ENCODE measurements around the gene DNAJC4.

Gene DNAJC4

DNA sequence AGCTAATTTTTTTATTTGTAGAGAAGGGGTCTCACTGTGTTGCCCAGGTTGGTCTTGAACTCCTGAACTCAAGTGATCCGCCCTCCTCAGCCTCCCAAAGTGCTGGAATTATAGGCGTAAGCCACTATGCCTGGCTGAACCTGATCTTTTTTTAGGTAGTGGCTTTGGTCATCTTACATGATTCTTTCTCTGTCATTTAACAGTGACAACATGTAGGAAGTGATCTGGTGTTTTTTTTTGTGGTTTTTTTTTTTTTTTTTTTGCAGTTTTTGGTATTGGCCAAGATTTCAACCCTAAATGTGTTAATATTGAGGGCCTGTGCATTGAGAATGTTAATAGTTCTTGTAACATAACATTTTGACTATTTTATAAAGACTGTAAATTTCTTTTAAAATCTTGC is 31.8 kb upstream of the DNAJC4 start:
- Histone ChIP-seq H3K9me3 (ENCODE audit: control insufficient read depth, insufficient read depth, low read depth, low read length) (no peaks in the 10 kb centered on the region), H3K36me3 (ENCODE audit: control insufficient read depth, insufficient read depth, low read length) (peaks cover 97% of the 10 kb centered on the region), H3K27me3 (ENCODE audit: control insufficient read depth, insufficient read depth, low read length) (no peaks in the 10 kb centered on the region), H3K4me1 (ENCODE audit: control insufficient read depth, insufficient read depth, low read length) (no peaks in the 10 kb centered on the region), H3K27ac (ENCODE audit: low read depth, low read length) (no peak overlapping the region), H3K9ac (ENCODE audit: low read length) (no peak overlapping the region), H3K4me3 (ENCODE audit: low read depth, low read length) (no peak overlapping the region)

DNA sequence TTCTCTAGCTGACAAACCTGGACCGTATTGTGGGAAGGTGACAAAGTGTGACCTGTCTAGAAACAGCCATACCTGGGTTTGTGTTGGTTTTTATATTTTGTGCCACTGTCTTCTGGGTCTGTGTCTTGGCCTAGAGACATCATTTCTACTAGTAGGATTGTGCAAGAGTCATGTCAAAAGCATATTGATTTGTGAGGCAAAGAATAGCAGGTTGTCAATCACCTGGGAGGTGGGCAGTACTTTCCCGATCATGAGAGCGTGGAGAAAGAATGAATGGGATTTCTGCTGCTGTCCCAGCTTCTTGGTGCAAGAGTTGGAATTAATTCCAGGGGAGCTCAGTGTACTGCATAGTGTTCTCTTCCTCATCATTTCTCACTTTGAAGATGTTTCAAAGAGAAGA is 28.8 kb upstream of the DNAJC4 start:
- Histone ChIP-seq H3K36me3 (ENCODE audit: control insufficient read depth, insufficient read depth, low read length) (peaks cover 94% of the 10 kb centered on the region), H3K27me3 (ENCODE audit: control insufficient read depth, insufficient read depth, low read length) (no peaks in the 10 kb centered on the region), H3K4me1 (ENCODE audit: control insufficient read depth, insufficient read depth, low read length) (no peaks in the 10 kb centered on the region; the same call in 1 of the 2 replicates), H3K4me3 (ENCODE audit: low read depth, low read length) (no peak overlapping the region), H3K9me3 (ENCODE audit: control insufficient read depth, insufficient read depth, low read depth, low read length) (no peaks in the 10 kb centered on the region), H3K9ac (ENCODE audit: low read length) (no peak overlapping the region), H3K27ac (ENCODE audit: low read depth, low read length) (no peak overlapping the region)

DNA sequence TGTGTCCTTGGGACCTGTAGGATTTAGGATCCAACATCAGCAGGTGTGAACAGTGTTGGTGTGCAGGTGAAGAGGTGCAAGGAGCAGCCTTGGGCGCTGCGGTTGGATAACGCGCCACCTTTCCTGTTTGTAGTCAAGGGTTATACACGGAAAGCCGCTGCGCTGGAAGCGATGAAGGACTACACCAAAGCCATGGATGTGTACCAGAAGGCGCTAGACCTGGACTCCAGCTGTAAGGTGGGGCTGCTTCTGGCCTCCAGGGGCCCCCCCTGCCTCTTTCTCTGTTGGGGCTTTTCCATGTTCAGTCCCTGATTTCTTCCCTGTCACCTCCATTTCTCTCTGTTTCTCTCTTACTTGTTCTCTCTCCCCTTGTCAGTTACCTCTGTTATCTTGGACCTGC is 27.4 kb upstream of the DNAJC4 start:
- Histone ChIP-seq H3K4me3 (ENCODE audit: low read depth, low read length) (no peak overlapping the region), H3K9me3 (ENCODE audit: control insufficient read depth, insufficient read depth, low read depth, low read length) (no peaks in the 10 kb centered on the region), H3K36me3 (ENCODE audit: control insufficient read depth, insufficient read depth, low read length) (peaks cover 94% of the 10 kb centered on the region), H3K9ac (ENCODE audit: low read length) (no peak overlapping the region), H3K4me1 (ENCODE audit: control insufficient read depth, insufficient read depth, low read length) (peaks cover 8% of the 10 kb centered on the region; the same call in 1 of the 2 replicates), H3K27ac (ENCODE audit: low read depth, low read length) (no peak overlapping the region), H3K27me3 (ENCODE audit: control insufficient read depth, insufficient read depth, low read length) (no peaks in the 10 kb centered on the region)

DNA sequence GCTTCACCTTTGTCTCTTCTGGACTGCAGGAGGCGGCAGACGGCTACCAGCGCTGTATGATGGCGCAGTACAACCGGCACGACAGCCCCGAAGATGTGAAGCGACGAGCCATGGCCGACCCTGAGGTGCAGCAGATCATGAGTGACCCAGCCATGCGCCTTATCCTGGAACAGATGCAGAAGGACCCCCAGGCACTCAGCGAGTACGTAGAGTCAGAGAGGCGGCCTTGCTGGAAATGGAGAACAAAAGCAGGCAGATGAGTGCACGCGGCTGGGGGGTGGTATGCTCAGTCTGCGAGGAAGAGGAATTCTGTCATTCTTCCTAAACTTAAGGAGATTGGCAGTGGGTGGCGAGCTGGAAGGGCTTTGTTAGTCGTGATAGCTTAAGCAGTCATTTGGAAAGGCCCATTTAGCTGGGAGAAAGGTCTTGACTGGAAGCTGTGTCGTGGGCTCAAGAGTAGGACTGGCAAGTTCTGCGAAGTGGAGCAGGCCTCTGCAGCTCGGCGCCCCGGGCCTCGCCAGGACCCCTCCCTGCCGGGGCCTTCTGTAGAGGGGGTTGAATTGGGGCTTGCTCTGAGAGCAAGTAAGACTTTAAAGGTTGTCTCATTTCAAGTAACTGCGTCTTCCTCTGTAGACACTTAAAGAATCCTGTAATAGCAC is 26.8 kb upstream of the DNAJC4 start:
- peaks cover 8% of the 10 kb centered on the region; the same call in 1 of the 2 replicates for H3K4me1 ChIP-seq (ENCODE audit: control insufficient read depth, insufficient read depth, low read length)
- H3K27ac ChIP-seq (ENCODE audit: low read depth, low read length) = no peak overlapping the region
- H3K9me3 ChIP-seq (ENCODE audit: control insufficient read depth, insufficient read depth, low read depth, low read length) = no peaks in the 10 kb centered on the region
- no peak overlapping the region for H3K4me3 ChIP-seq (ENCODE audit: low read depth, low read length)
- no peak overlapping the region for H3K9ac ChIP-seq (ENCODE audit: low read length)
- peaks cover 94% of the 10 kb centered on the region for H3K36me3 ChIP-seq (ENCODE audit: control insufficient read depth, insufficient read depth, low read length)
- H3K27me3 ChIP-seq (ENCODE audit: control insufficient read depth, insufficient read depth, low read length) = no peaks in the 10 kb centered on the region

DNA sequence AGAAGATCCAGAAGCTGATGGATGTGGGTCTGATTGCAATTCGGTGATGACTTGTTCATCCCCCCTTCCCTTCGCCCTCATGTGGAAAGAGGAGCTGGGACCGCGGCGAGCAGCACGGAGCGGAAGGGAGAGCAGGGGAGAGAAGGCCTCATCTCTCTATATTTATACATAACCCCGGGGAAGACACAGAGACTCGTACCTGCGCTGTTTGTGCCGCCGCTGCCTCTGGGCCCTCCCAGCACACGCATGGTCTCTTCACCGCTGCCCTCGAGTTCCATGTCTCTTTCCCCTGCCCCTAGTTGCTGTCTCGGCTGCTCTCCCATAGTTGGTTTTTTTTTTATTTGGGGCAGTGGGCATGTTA is 26.3 kb upstream of the DNAJC4 start:
- Histone ChIP-seq H3K36me3 (ENCODE audit: control insufficient read depth, insufficient read depth, low read length) (peaks cover 90% of the 10 kb centered on the region), H3K9me3 (ENCODE audit: control insufficient read depth, insufficient read depth, low read depth, low read length) (no peaks in the 10 kb centered on the region), H3K4me1 (ENCODE audit: control insufficient read depth, insufficient read depth, low read length) (peaks cover 8% of the 10 kb centered on the region; the same call in 1 of the 2 replicates), H3K27me3 (ENCODE audit: control insufficient read depth, insufficient read depth, low read length) (no peaks in the 10 kb centered on the region), H3K9ac (ENCODE audit: low read length) (no peak overlapping the region), H3K4me3 (ENCODE audit: low read depth, low read length) (no peak overlapping the region), H3K27ac (ENCODE audit: low read depth, low read length) (no peak overlapping the region)

DNA sequence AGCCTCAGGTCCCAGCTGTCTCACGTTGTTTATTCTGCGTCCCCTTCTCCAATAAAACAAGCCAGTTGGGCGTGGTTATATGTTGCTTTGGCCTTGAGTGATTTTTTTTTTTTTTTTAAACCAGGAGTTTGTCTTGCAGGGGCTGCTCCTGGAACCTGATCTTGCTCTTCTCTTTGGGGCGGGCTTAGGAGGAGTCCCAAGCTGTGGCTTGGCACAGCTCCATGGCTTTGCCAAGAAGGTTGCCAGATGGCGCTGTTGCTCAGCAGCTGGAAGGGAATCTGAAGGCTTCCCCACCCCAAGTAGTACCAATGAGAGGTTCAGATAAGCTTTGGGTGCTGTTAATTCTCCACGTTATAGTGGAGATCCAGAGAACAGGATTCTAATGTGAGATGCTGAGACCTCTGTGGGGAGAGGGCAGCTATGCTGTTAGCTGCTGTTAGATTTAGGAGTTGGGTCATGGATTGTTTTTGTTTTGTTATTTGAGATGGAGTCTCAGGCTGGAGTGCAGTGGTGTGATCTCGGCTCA is 25.8 kb upstream of the DNAJC4 start:
- peaks cover 88% of the 10 kb centered on the region for H3K36me3 ChIP-seq (ENCODE audit: control insufficient read depth, insufficient read depth, low read length)
- H3K9ac ChIP-seq (ENCODE audit: low read length) = no peak overlapping the region
- H3K27ac ChIP-seq (ENCODE audit: low read depth, low read length) = no peak overlapping the region

DNA sequence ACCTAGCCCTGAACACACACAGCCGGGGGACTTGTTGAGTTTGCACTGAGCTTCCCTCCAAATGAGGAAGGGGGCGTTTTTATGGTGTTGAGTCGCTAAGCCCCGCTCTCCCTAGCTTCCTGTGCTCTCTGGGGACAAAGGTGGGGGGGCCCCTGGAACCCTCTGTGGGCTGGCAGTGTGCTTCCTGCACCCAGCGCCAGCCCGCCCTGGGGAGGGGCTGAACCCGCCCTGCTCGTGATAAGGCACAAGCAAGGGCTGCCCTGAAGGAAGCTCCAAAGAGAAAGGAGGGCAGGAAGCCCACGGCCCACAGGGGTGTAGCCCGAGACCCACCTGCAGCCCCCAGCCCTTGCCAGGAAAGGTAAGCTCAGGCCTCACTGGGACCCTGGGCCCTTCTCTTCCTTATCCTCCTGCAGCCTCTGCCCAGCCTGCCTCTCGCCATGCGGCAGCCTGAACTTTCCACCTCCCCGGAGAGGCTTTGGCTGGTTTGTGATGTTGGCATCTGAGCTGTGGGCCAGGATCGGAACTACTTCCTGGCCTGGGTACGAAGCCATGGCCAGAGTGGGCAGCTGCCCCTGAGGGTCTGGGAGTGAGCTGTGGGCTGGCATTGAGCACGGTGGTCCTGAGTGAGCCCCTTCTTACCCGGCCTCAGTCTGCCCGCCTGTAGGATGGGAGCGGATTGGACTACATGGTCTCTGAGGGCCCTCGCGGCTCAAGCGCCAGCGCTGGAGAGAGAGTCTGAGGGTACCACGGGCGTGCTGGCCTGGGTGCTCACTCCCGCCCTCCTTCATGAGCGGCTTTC is 23.7 kb upstream of the DNAJC4 start, which contains the start of gene FERMT3:
FERMT3 (plus strand) TSS at position 265 of the 799 bp plus-strand sequence. CDS start 644 bp downstream, outside the sequence.
- H3K27ac ChIP-seq (ENCODE audit: low read depth, low read length) = no peak within 1 kb of the TSS; the same call in none of the 2 replicates
- H3K27me3 ChIP-seq (ENCODE audit: control insufficient read depth, insufficient read depth, low read length) = no peaks in the 10 kb centered on the region
- peaks cover 8% of the 10 kb centered on the region; the same call in 1 of the 2 replicates for H3K4me1 ChIP-seq (ENCODE audit: control insufficient read depth, insufficient read depth, low read length)
- H3K36me3 ChIP-seq (ENCODE audit: control insufficient read depth, insufficient read depth, low read length) = peaks cover 78% of the 10 kb centered on the region
- H3K4me3 ChIP-seq (ENCODE audit: low read depth, low read length) = no peak within 1 kb of the TSS
- peak within 1 kb of the TSS; percentile 46 for H3K9ac ChIP-seq (ENCODE audit: low read length)
- H3K9me3 ChIP-seq (ENCODE audit: control insufficient read depth, insufficient read depth, low read depth, low read length) = no peaks in the 10 kb centered on the region

More for the DNA sequence above, 25.8 kb upstream of the DNAJC4 start:
- Histone ChIP-seq H3K27me3 (ENCODE audit: control insufficient read depth, insufficient read depth, low read length) (no peaks in the 10 kb centered on the region), H3K4me3 (ENCODE audit: low read depth, low read length) (no peak overlapping the region), H3K4me1 (ENCODE audit: control insufficient read depth, insufficient read depth, low read length) (peaks cover 8% of the 10 kb centered on the region; the same call in 1 of the 2 replicates), H3K9me3 (ENCODE audit: control insufficient read depth, insufficient read depth, low read depth, low read length) (no peaks in the 10 kb centered on the region)

DNA sequence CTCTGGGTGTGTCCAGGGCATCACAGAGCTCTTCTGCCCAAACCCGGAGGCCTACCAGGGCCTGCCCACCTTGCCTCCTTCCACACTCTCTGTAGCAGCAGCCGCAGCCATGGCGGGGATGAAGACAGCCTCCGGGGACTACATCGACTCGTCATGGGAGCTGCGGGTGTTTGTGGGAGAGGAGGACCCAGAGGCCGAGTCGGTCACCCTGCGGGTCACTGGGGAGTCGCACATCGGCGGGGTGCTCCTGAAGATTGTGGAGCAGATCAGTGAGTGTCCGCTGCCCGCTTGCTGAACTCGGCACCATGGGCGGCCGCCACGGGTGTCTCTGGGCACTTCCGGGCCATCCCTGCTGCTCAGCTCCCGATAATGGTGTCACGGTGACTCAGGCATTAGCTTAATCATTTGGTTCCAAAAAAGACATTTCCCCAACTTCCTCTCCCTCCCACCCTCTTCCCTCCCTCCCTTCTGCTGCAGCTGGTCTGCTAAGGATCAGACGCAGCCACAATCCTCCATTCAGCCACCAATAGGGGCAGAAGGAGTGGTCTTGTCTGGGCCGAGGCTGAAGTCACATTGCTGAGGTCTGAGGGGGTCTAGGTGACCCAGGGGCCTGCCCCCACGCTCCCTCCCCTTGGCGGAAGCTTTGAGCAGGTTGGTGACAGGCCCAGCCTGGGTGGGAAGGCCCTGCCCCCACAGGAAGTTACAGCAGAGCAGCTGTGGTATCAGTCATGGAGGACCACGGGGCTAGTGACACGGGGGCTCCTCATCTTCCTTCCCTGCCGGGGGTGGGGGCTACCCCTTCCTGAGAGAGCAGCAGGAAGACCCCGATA is 22.9 kb upstream of the DNAJC4 start:
- Histone ChIP-seq H3K27ac (ENCODE audit: low read depth, low read length) (no peak overlapping the region; the same call in 1 of the 2 replicates), H3K9ac (ENCODE audit: low read length) (peak overlapping the region; percentile 46), H3K36me3 (ENCODE audit: control insufficient read depth, insufficient read depth, low read length) (peaks cover 79% of the 10 kb centered on the region), H3K27me3 (ENCODE audit: control insufficient read depth, insufficient read depth, low read length) (no peaks in the 10 kb centered on the region), H3K4me1 (ENCODE audit: control insufficient read depth, insufficient read depth, low read length) (peaks cover 8% of the 10 kb centered on the region; the same call in 1 of the 2 replicates), H3K9me3 (ENCODE audit: control insufficient read depth, insufficient read depth, low read depth, low read length) (no peaks in the 10 kb centered on the region), H3K4me3 (ENCODE audit: low read depth, low read length) (no peak overlapping the region)

DNA sequence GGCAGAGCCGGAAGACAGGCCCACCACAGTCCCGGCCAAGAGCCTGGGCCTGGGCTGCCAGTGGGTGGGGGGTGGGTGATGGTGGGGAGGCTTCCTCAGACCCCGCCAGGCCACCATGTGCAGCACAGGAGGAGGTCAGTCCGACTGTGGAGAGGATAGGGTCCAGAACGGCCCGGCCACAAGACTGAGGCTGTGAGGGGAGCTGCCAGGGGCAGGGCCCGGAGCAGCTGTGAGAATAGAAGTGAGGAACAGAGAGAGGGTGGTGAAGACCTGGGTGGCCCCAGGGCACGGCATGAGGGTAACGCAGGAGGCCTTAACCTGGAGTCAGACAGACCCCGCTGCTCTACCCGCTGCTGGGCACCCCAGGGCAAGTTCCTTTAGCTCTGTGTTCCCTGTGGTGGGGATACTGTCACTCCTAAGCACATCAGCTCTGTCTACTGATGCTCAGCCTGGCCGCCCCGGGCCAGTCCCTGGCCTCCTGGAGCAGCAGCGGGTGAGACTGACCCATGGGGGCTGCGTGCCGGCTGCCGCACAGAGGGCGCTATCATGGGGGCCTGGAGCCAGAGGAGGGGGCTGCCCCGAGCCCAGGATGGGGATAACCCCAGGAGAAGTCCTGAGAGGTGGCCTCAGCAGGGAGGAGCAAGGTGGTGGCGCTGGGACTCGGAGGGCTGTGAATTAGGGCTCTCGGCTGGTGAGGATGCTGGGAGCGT is 22.1 kb upstream of the DNAJC4 start:
- no peaks in the 10 kb centered on the region for H3K9me3 ChIP-seq (ENCODE audit: control insufficient read depth, insufficient read depth, low read depth, low read length)
- H3K27ac ChIP-seq (ENCODE audit: low read depth, low read length) = no peak overlapping the region
- no peaks in the 10 kb centered on the region for H3K27me3 ChIP-seq (ENCODE audit: control insufficient read depth, insufficient read depth, low read length)
- H3K4me1 ChIP-seq (ENCODE audit: control insufficient read depth, insufficient read depth, low read length) = peaks cover 8% of the 10 kb centered on the region; the same call in 1 of the 2 replicates
- H3K36me3 ChIP-seq (ENCODE audit: control insufficient read depth, insufficient read depth, low read length) = peaks cover 73% of the 10 kb centered on the region
- H3K9ac ChIP-seq (ENCODE audit: low read length) = no peak overlapping the region
- no peak overlapping the region for H3K4me3 ChIP-seq (ENCODE audit: low read depth, low read length)

Measured in HUES6 (cell line).